Testis (tissue), 3 donors: Measurements from ENCODE around the gene TEAD1. TPM values are rescaled to one million over a fixed set of nuclear protein-coding genes. Genes with fewer than 3 reads are reported as not detected.
A peak's percentile ranks its signal among the peaks of the same experiment; 100 is the strongest.

Experiments
- DNase-seq: peaks from one replicate; pipeline ENCODE4 v3.0.0-alpha.2; 2019
- H3K27ac ChIP-seq, 2 donors: fragments of 200-600 bp; sonication (generic); one replicate each; pipeline ENCODE4 v1.5.1; 2019
- H3K27me3 ChIP-seq: fragments of 200-600 bp; sonication (generic); one replicate; pipeline ENCODE4 v1.5.1; 2019
- H3K36me3 ChIP-seq: fragments of 200-600 bp; sonication (generic); one replicate; pipeline ENCODE4 v1.5.1; 2017; ENCODE audit warnings: low read depth; ENCODE audit errors: missing control alignments
- H3K4me1 ChIP-seq: fragments of 200-600 bp; sonication (generic); one replicate; pipeline ENCODE4 v1.5.1; 2019
- H3K4me3 ChIP-seq, 2 donors: fragments of 200-600 bp; sonication (generic); one replicate each; pipeline ENCODE4 v1.5.1; 2017 to 2019
- H3K9me3 ChIP-seq: fragments of 200-600 bp; sonication (generic); one replicate; pipeline ENCODE4 v1.5.1; 2017
- CTCF ChIP-seq, 3 experiments: fragments of 450-650 bp in 2 of 3; fragments of 200-600 bp in 1 of 3; sonication (generic) in 1 of 3; IDR thresholded peaks; one replicate each; pipeline ENCODE4 v1.5.1; 2016 to 2019; ENCODE audit warnings: antibody characterized with exemption in 3 of 3, mild to moderate bottlenecking in 2 of 3, moderate library complexity in 1 of 3
- POLR2A ChIP-seq: fragments of 450-650 bp; IDR thresholded peaks from one replicate; pipeline ENCODE4 v1.6.1; 2017; ENCODE audit warnings: antibody characterized with exemption, mild to moderate bottlenecking, moderate library complexity
- WGBS, 2 donors: methylation state at CpG; one replicate each; pipeline ENCODE4 v1.1.5; 2018; 5-methylcytosine and 5-hydroxymethylcytosine counted together
- intact Hi-C: fragments of 100-400 bp; cut with DNase I; formaldehyde crosslinking; loops from one replicate; pipeline ENCODE4 v1.15.1; 2023; ENCODE audit warnings: low total_unique reads
- polyA plus RNA-seq: library from polyadenylated mRNA; stranded (reverse); fragments of 350-450 nt; fragmentation: Illumina TruSeq; extraction: RNeasy Lipid Tissue Mini Kit (QIAGEN cat#74804); gene quantifications from one replicate; pipeline ENCODE4 v1.2.3, GENCODE V29; 2014; ENCODE audit warnings: low read depth, low replicate concordance; ENCODE audit not compliant: insufficient read depth
- total RNA-seq, 2 donors: library from RNA; depleted of rRNA; stranded (reverse); fragments of >200 nt; gene quantifications; one replicate each; pipeline ENCODE4 v1.2.3, GENCODE V29; 2016

TEAD1 gene
- total and polyA plus RNA-seq, 3 donors from 2014 or later = 24.6 to 78.1 (median 63.5) TPM

- Histone ChIP-seq H3K27me3 (no peaks in the 10 kb centered on the region), H3K36me3 (no peaks in the 10 kb centered on the region), H3K9me3 (no peaks in the 10 kb centered on the region), H3K27ac (peak overlapping the region; percentile 80 to 97), H3K4me1 (no peaks in the 10 kb centered on the region), H3K4me3 (peak overlapping the region; percentile 74 to 86)
- peak; percentile 64 for DNase-seq
- 0 to 2% methylated on average over 20 to 40 of the region's 81 CpGs for WGBS, 2 donors
- intact Hi-C loops = loop anchor here (10.0 kb wide), 2 partner anchors 140 to 220 kb away; no protein-coding TSS in a partner anchor
- TF ChIP-seq CTCF (IDR thresholded peaks at IDR 0.05) (no peak), POLR2A (no peak)
These were observed 895 bp downstream of the TEAD1 start for GRCh38 chr11:12674936-12675696.

GRCh38 chr11:12675951-12676711 is 1.9 kb downstream of the TEAD1 start:
- TF ChIP-seq POLR2A = no peak
- no peak for TF ChIP-seq CTCF (IDR thresholded peaks at IDR 0.05)
- Histone ChIP-seq H3K9me3 (no peaks in the 10 kb centered on the region), H3K4me1 (peaks cover 4% of the 10 kb centered on the region), H3K36me3 (no peaks in the 10 kb centered on the region), H3K27ac (peak overlapping the region in 1 of 2 donors; percentile 97), H3K27me3 (no peaks in the 10 kb centered on the region), H3K4me3 (peak overlapping the region; percentile 63 to 86)
- intact Hi-C loops = loop anchor here (10.0 kb wide), 2 partner anchors 139 to 219 kb away; no protein-coding TSS in a partner anchor
- DNase-seq = peak; percentile 32
- WGBS, 2 donors = 14 to 26% methylated on average over 10 to 11 of the region's 11 CpGs

- Histone ChIP-seq H3K36me3 (no peaks in the 10 kb centered on the region), H3K27me3 (no peaks in the 10 kb centered on the region), H3K9me3 (no peaks in the 10 kb centered on the region), H3K27ac (no peak overlapping the region), H3K4me3 (no peak overlapping the region), H3K4me1 (peaks cover 4% of the 10 kb centered on the region)
- TF ChIP-seq CTCF (IDR thresholded peaks at IDR 0.05) = no peak
- TF ChIP-seq POLR2A = no peak
- DNase-seq = no peak
- intact Hi-C loops = loop anchor here (10.0 kb wide), 2 partner anchors 138 to 218 kb away; no protein-coding TSS in a partner anchor
- 26 to 39% methylated on average over 3 of the region's 3 CpGs for WGBS, 2 donors
These were observed 2.9 kb downstream of the TEAD1 start for GRCh38 chr11:12677131-12677530.

- intact Hi-C loops = loop anchor here (10.0 kb wide), 2 partner anchors 137 to 217 kb away; no protein-coding TSS in a partner anchor
- Histone ChIP-seq H3K27me3 (no peaks in the 10 kb centered on the region), H3K4me1 (peaks cover 4% of the 10 kb centered on the region), H3K9me3 (no peaks in the 10 kb centered on the region), H3K27ac (no peak overlapping the region), H3K36me3 (no peaks in the 10 kb centered on the region), H3K4me3 (no peak overlapping the region)
- WGBS, 2 donors = 61 to 65% methylated on average over 3 of the region's 3 CpGs
- TF ChIP-seq CTCF (IDR thresholded peaks at IDR 0.05) = no peak
- DNase-seq = no peak
These were observed 3.9 kb downstream of the TEAD1 start for GRCh38 chr11:12678092-12678491.
